HFFc6 (cell line): Measurements from ENCODE around the gene USB1. TPM values are rescaled to one million over a fixed set of nuclear protein-coding genes. Genes with fewer than 3 reads are reported as not detected.

ENCODE experiments used
- DNase-seq: peaks from one replicate; pipeline ENCODE4 v3.0.0-alpha.2; 2018
- H3K27ac Mint-ChIP-seq: 2 replicates; pipeline ENCODE4 v1.8.0; 2020; ENCODE audit warnings: mild to moderate bottlenecking, mixed read lengths
- H3K27me3 Mint-ChIP-seq: 2 replicates; pipeline ENCODE4 v1.8.0; 2021; ENCODE audit warnings: mild to moderate bottlenecking, moderate library complexity, mixed read lengths; ENCODE audit not compliant: insufficient read depth
- H3K36me3 Mint-ChIP-seq: 2 replicates; pipeline ENCODE4 v1.8.0; 2021; ENCODE audit warnings: low read depth, mixed read lengths
- H3K4me1 Mint-ChIP-seq: 2 replicates; pipeline ENCODE4 v1.8.0; 2020; ENCODE audit warnings: low read depth, mixed read lengths
- H3K4me3 Mint-ChIP-seq: 2 replicates; pipeline ENCODE4 v1.8.0; 2020; ENCODE audit warnings: mild to moderate bottlenecking, moderate library complexity, mixed read lengths
- H3K9me3 Mint-ChIP-seq: 2 replicates; pipeline ENCODE4 v1.8.0; 2020; ENCODE audit warnings: mild to moderate bottlenecking, mixed read lengths
- CTCF ChIP-seq: fragments of 200-600 bp; sonication (generic); IDR thresholded peaks from 2 replicates; pipeline ENCODE4 v1.5.0; 2021; ENCODE audit warnings: antibody characterized with exemption, mild to moderate bottlenecking
- total RNA-seq, 6 experiments: library from RNA; stranded (reverse); fragmentation: NEBNext Ultra II Directional; extraction: Animal tissue kit (Norgen Biotek cat#: 25700); gene quantifications; 2 replicates in 1 of 6; 3 replicates in 5 of 6; pipeline ENCODE4 v1.2.3, GENCODE V29; 2021

The USB1 gene
- total RNA-seq, 6 experiments from 2014 or later: 62.9 to 88.3 (median 76.3) TPM

DNA sequence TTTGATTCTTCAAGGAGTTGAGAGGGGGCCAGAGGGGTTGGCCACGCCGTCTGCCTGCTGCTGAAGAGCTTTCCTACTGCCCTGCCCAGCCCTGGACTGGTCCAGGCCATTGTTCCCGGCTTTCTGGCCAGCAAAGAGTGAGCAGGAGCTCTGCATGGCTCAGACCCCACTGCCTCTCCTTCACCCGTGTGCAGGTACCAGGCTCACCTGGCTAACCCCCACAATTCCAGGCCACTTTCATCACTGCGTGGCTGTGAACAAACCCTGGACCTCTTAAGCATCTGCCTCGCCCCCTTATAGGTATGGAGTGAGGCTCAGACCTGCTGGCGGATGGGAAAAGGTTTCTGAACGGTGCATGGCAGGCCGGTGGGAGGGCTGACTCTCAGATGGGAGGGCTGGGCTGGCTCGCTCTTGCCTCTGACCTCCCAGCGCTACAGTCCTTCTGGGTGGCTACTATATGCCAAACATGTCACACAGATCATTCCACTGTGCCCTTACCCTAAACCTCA lies 9.6 kb upstream of the USB1 start:
- Mint-ChIP-seq H3K27ac (no peak overlapping the region), H3K4me3 (no peak overlapping the region), H3K27me3 (peaks cover 10% of the 10 kb centered on the region), H3K4me1 (no peaks in the 10 kb centered on the region; the same call in 1 of the 2 replicates), H3K9me3 (no peaks in the 10 kb centered on the region), H3K36me3 (no peaks in the 10 kb centered on the region)
- no peak for TF ChIP-seq CTCF
- DNase-seq: no peak

GRCh38 chr16:57992084-57992483 lies 9.1 kb upstream of the USB1 start:
- TF ChIP-seq CTCF: no peak
- Mint-ChIP-seq H3K27ac (no peak overlapping the region), H3K9me3 (no peaks in the 10 kb centered on the region), H3K4me3 (no peak overlapping the region), H3K36me3 (no peaks in the 10 kb centered on the region), H3K4me1 (no peaks in the 10 kb centered on the region; the same call in 1 of the 2 replicates), H3K27me3 (peaks cover 8% of the 10 kb centered on the region)
- DNase-seq: no peak

- Mint-ChIP-seq H3K4me3 (no peak overlapping the region), H3K9me3 (no peaks in the 10 kb centered on the region), H3K27me3 (peaks cover under 1% of the 10 kb centered on the region), H3K4me1 (peaks cover 6% of the 10 kb centered on the region), H3K36me3 (no peaks in the 10 kb centered on the region), H3K27ac (no peak overlapping the region)
- TF ChIP-seq CTCF: no peak
- DNase-seq: no peak
Observed at GRCh38 chr16:57993438-57993837, 7.8 kb upstream of the USB1 start.

- no peaks in the 10 kb centered on the region for H3K9me3 Mint-ChIP-seq
- peaks cover 10% of the 10 kb centered on the region for H3K4me1 Mint-ChIP-seq
- no peak for TF ChIP-seq CTCF
- H3K27ac Mint-ChIP-seq: no peak overlapping the region
- DNase-seq: no peak
- H3K36me3 Mint-ChIP-seq: no peaks in the 10 kb centered on the region
- H3K27me3 Mint-ChIP-seq: no peaks in the 10 kb centered on the region; the same call in 1 of the 2 replicates
- H3K4me3 Mint-ChIP-seq: no peak overlapping the region
Observed at GRCh38 chr16:57993897-57994296, 7.3 kb upstream of the USB1 start.

DNA sequence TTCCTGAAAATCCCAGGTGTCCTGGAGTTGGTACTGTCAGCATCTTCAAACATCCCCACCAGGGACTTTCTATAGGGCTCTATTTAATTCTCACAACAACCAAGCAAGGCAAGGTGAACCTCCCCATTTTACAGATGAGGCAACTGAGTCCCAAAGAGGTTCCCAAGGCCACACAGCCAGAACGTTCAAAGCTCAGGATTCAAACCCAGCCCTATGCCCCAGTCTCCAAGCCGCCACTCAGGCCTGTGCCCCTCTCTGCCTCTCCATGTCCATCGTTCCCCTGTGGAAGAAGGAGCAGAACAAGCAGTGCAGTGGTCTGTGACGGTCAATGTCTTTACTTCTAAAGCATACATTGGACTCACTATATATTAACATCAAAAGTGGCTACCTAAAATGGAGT lies 6.8 kb upstream of the USB1 start:
- Mint-ChIP-seq H3K4me3 (no peak overlapping the region), H3K36me3 (no peaks in the 10 kb centered on the region; the same call in 1 of the 2 replicates), H3K27ac (no peak overlapping the region), H3K4me1 (peaks cover 15% of the 10 kb centered on the region), H3K27me3 (no peaks in the 10 kb centered on the region; the same call in 1 of the 2 replicates), H3K9me3 (no peaks in the 10 kb centered on the region)
- TF ChIP-seq CTCF: no peak
- no peak for DNase-seq

DNA sequence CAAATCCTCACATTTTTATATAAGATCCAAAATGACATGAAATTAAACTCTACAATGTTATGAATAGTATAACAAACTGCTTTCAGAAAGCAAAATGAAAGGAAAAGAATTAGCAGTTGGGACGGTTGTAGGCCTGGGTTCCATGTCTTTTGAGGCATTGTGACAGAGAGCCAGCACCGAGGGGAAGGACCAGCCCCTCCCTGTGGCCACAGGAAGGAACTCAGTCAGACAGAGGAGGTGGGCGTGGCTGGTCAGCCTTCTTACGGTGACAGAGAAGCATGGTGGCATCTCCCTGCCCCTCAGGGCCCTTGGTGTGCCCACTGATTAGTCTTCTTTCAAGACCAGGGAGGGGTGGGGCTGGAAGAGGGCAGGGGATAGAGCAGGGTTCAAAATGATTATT lies 6.4 kb upstream of the USB1 start:
- H3K4me1 Mint-ChIP-seq: peaks cover 18% of the 10 kb centered on the region
- DNase-seq: no peak
- no peaks in the 10 kb centered on the region for H3K9me3 Mint-ChIP-seq
- H3K4me3 Mint-ChIP-seq: no peak overlapping the region
- no peak overlapping the region for H3K27ac Mint-ChIP-seq
- no peaks in the 10 kb centered on the region; the same call in 1 of the 2 replicates for H3K27me3 Mint-ChIP-seq
- TF ChIP-seq CTCF: peak; percentile 68
- no peaks in the 10 kb centered on the region; the same call in 1 of the 2 replicates for H3K36me3 Mint-ChIP-seq
